Endothelial cell of umbilical vein (primary cell): Measurements from ENCODE around the gene ETV6. TPM values are rescaled to one million over a fixed set of nuclear protein-coding genes. Genes with fewer than 3 reads are reported as not detected.
A peak's percentile ranks its signal among the peaks of the same experiment; 100 is the strongest.

Experiments used
- BruUV-seq: library from RNA; stranded (reverse); fragments of 400-500 nt; replicated peaks from 2 replicates; lab custom pipeline; 2021; lab: Mats Ljungman, UMichigan
- CTCF ChIA-PET: fragments of 300-600, 350-600 bp; sonication (Branson Sonifier 250); formaldehyde crosslinking; loops from one replicate; lab custom pipeline; 2021; ENCODE audit warnings: antibody characterized with exemption, inconsistent platforms; lab: Charles Lee
- POLR2A ChIA-PET: fragments of 300-600, 350-600 bp; sonication (Branson Sonifier 250); formaldehyde crosslinking; loops from one replicate; lab custom pipeline; 2021; ENCODE audit warnings: antibody characterized with exemption, inconsistent platforms; lab: Charles Lee
- DNase-seq: peaks from one replicate; pipeline ENCODE4 v3.0.0-alpha.2; 2011; ENCODE audit warnings: low read depth, low spot score
- FAIRE-seq: peaks from 2 replicates; lab custom pipeline; 2011; peaks lifted over from hg19 to GRCh38; lab: Jason Lieb, UNC
- H2AFZ ChIP-seq: 2 replicates; pipeline ENCODE4 v1.6.0; 2012; ENCODE audit warnings: low read depth, low read length, control low read depth, inconsistent platforms
- H3K27ac ChIP-seq: 2 replicates; pipeline ENCODE4 v1.5.1; 2011; ENCODE audit warnings: low read depth, mild to moderate bottlenecking, control low read depth, low read length, moderate library complexity; ENCODE audit not compliant: insufficient read depth
- H3K27me3 ChIP-seq, 2 experiments: 2 replicates each; pipeline versions ENCODE4 v1.6.0 to v1.6.1; 2011; ENCODE audit warnings: low read length in 2 of 2, mixed read lengths in 1 of 2; ENCODE audit not compliant: control insufficient read depth in 2 of 2, insufficient read depth in 2 of 2
- H3K36me3 ChIP-seq, 2 experiments: 2 replicates in 1 of 2; 3 replicates in 1 of 2; pipeline ENCODE4 v1.5.1; 2011; ENCODE audit warnings: low read length in 2 of 2, mild to moderate bottlenecking in 1 of 2, moderate library complexity in 1 of 2; ENCODE audit not compliant: control insufficient read depth in 2 of 2, insufficient read depth in 2 of 2; ENCODE audit errors: extremely low read depth in 1 of 2
- H3K4me1 ChIP-seq: 3 replicates; pipeline ENCODE4 v1.5.1; 2011; ENCODE audit warnings: mild to moderate bottlenecking, low read length; ENCODE audit not compliant: control insufficient read depth, insufficient read depth; ENCODE audit errors: extremely low read depth
- H3K4me2 ChIP-seq: 2 replicates; pipeline ENCODE4 v1.6.1; 2011; ENCODE audit warnings: low read length, control low read depth, mixed read lengths; ENCODE audit not compliant: insufficient read depth
- H3K4me3 ChIP-seq, 3 experiments: fragments of 200-600 bp in 1 of 3; sonication (generic), shearing (Covaris generic) in 1 of 3; replicated peaks in 1 of 3; 2 replicates each; pipeline ENCODE4 v1.5.1; 2011 to 2016; ENCODE audit warnings: control low read depth in 3 of 3, low read length in 3 of 3, mild to moderate bottlenecking in 2 of 3, inconsistent platforms in 1 of 3, low read depth in 1 of 3, moderate library complexity in 1 of 3; ENCODE audit not compliant: insufficient read depth in 1 of 3
- H3K79me2 ChIP-seq: 2 replicates; pipeline ENCODE4 v1.6.0; 2012; ENCODE audit warnings: low read length, inconsistent platforms; ENCODE audit not compliant: control insufficient read depth, insufficient read depth
- H3K9ac ChIP-seq: replicated peaks from 2 replicates; pipeline ENCODE3; 2011; ENCODE audit warnings: low read length, control low read depth; ENCODE audit not compliant: insufficient read depth; ENCODE audit errors: extremely low read depth
- H3K9me1 ChIP-seq: replicated peaks from 3 replicates; pipeline ENCODE4 v1.6.0; 2011; ENCODE audit warnings: mild to moderate bottlenecking, low read length; ENCODE audit not compliant: control insufficient read depth, insufficient read depth; ENCODE audit errors: extremely low read depth
- H3K9me3 ChIP-seq: replicated peaks from 2 replicates; pipeline ENCODE4 v1.5.1; 2012; ENCODE audit warnings: low read length, inconsistent platforms; ENCODE audit not compliant: control insufficient read depth, insufficient read depth
- H4K20me1 ChIP-seq: replicated peaks from 2 replicates; pipeline ENCODE3; 2011; ENCODE audit warnings: mild to moderate bottlenecking, low read length; ENCODE audit not compliant: control insufficient read depth, insufficient read depth; ENCODE audit errors: extremely low read depth
- CTCF ChIP-seq, 2 donors: IDR thresholded peaks; 1 replicate in 1 of 2; 2 replicates in 1 of 2; pipeline ENCODE4 v1.5.1; 2011; ENCODE audit warnings: low read length in 2 of 2, mild to moderate bottlenecking in 2 of 2, moderate library complexity in 2 of 2, control low read depth in 1 of 2, inconsistent platforms in 1 of 2, low read depth in 1 of 2; ENCODE audit not compliant: insufficient read depth in 1 of 2; ENCODE audit errors: extremely low read depth in 1 of 2
- EZH2 ChIP-seq: IDR thresholded peaks from 2 replicates; pipeline ENCODE4 v1.6.1; 2012; ENCODE audit warnings: borderline replicate concordance, low read depth, mild to moderate bottlenecking, moderate library complexity, low read length, inconsistent platforms; ENCODE audit not compliant: severe bottlenecking
- FOS ChIP-seq: IDR thresholded peaks from 2 replicates; pipeline ENCODE4 v1.6.1; 2011; ENCODE audit warnings: mild to moderate bottlenecking, low read length, moderate library complexity, borderline replicate concordance; ENCODE audit not compliant: insufficient read depth
- GATA2 ChIP-seq: IDR thresholded peaks from 2 replicates; pipeline ENCODE4 v1.7.0; 2011; ENCODE audit warnings: low read depth, mild to moderate bottlenecking, moderate library complexity, mixed read lengths, low read length; ENCODE audit not compliant: insufficient read length, insufficient read depth
- JUN ChIP-seq: IDR thresholded peaks from 2 replicates; pipeline ENCODE4 v1.6.1; 2011; ENCODE audit warnings: borderline replicate concordance, low read depth; ENCODE audit not compliant: insufficient read length, insufficient read depth
- MAX ChIP-seq: IDR thresholded peaks from 2 replicates; pipeline ENCODE4 v1.6.1; 2011; ENCODE audit not compliant: insufficient read depth, insufficient read length
- MYC ChIP-seq: IDR thresholded peaks from one replicate; pipeline ENCODE4 v1.6.1; 2011; ENCODE audit warnings: mild to moderate bottlenecking, low read depth, low read length
- POLR2A ChIP-seq: IDR thresholded peaks from 2 replicates; pipeline ENCODE4 v1.6.1; 2012; ENCODE audit warnings: low read depth, mild to moderate bottlenecking, control low read depth, low read length
- POLR2AphosphoS5 ChIP-seq: IDR thresholded peaks from 2 replicates; pipeline ENCODE4 v1.6.1; 2012; ENCODE audit warnings: low read depth, mild to moderate bottlenecking, control low read depth, low read length, moderate library complexity; ENCODE audit not compliant: insufficient read depth
- dilution Hi-C: fragments of 300-500 bp; cut with MboI; formaldehyde crosslinking; loops from one replicate; pipeline ENCODE4 v1.15.0; 2019; ENCODE audit warnings: low sequenced_read_pairs; ENCODE audit not compliant: extremely low pct_ligation_motif_present
- intact Hi-C: fragments of 100-400 bp; cut with micrococcal nuclease; formaldehyde crosslinking; loops from one replicate; pipeline ENCODE4 v1.10.0; 2022
- polyA plus RNA-seq, 4 experiments: library from polyadenylated mRNA; depleted of rRNA in 3 of 4; stranded (reverse) in 3 of 4; unstranded in 1 of 4; fragments of >200 nt; gene quantifications; 2 replicates each; pipeline versions ENCODE4 v1.2.1 to v1.2.3, GENCODE V29; 2011 to 2012; ENCODE audit warnings: missing spikeins in 1 of 4
- total RNA-seq: library from RNA; stranded (reverse); gene quantifications from 2 replicates; pipeline ENCODE4 v1.2.3, GENCODE V29; 2021

Gene ETV6
- total and polyA plus RNA-seq, 2 donors (not counting 3 experiments of a cell fraction or from before 2014, with no cell fraction given): 15.9 to 57.1 TPM

- intact Hi-C loops: loop anchor here (1.0 kb wide), 1 partner anchor 410 kb away; no protein-coding TSS in a partner anchor
- Histone ChIP-seq H3K27ac (no peak overlapping the region), H3K79me2 (no peaks in the 10 kb centered on the region), H3K4me3 (no peak overlapping the region), H3K36me3 (no peaks in the 10 kb centered on the region), H3K4me2 (no peak overlapping the region), H3K9me3 (no peaks in the 10 kb centered on the region), H4K20me1 (no peaks in the 10 kb centered on the region), H3K27me3 (no peaks in the 10 kb centered on the region), H3K9ac (no peak overlapping the region), H3K9me1 (no peaks in the 10 kb centered on the region), H2AFZ (no peak overlapping the region), H3K4me1 (no peaks in the 10 kb centered on the region)
- POLR2A ChIA-PET: no interaction called here
- dilution Hi-C loops: no loop called here
- CTCF ChIA-PET: interaction anchor here (0.6 to 2.2 kb wide), 5 partner anchors 12 to 411 kb away, joined by 3 to 14 read pairs (median 4); no protein-coding TSS in a partner anchor
- DNase-seq (no peak), FAIRE-seq (no peak)
- no TSS peak for BruUV-seq
- no peak for TF ChIP-seq EZH2
- peak in 1 of 2 donors; percentile 8 for TF ChIP-seq CTCF (IDR thresholded peaks at IDR 0.05; ENCODE audit: extremely low read depth in 1 of 2, insufficient read depth in 1 of 2, low read depth in 1 of 2, low read length in 2 of 2)
Observed at GRCh38 chr12:11622876-11623281, 26.6 kb upstream of the ETV6 start.

- no peaks in the 10 kb centered on the region for H3K79me2 ChIP-seq
- no peaks in the 10 kb centered on the region for H3K27me3 ChIP-seq
- dilution Hi-C loops: no loop called here
- no peaks in the 10 kb centered on the region for H4K20me1 ChIP-seq
- no peak overlapping the region for H3K27ac ChIP-seq
- no peak overlapping the region for H3K4me3 ChIP-seq
- no peak overlapping the region for H3K4me2 ChIP-seq
- H3K9me3 ChIP-seq: no peaks in the 10 kb centered on the region
- CTCF ChIA-PET: interaction anchor here (0.6 to 2.2 kb wide), 7 partner anchors 9 to 410 kb away, joined by 3 to 14 read pairs (median 4); no protein-coding TSS in a partner anchor
- H3K9ac ChIP-seq: no peak overlapping the region
- H3K4me1 ChIP-seq: no peaks in the 10 kb centered on the region
- intact Hi-C loops: no loop called here
- no peak for TF ChIP-seq MAX
- no peak for TF ChIP-seq JUN
- TF ChIP-seq MYC: no peak
- no peak for TF ChIP-seq CTCF (IDR thresholded peaks at IDR 0.05; ENCODE audit: extremely low read depth in 1 of 2, insufficient read depth in 1 of 2, low read depth in 1 of 2, low read length in 2 of 2)
- no peak for TF ChIP-seq POLR2AphosphoS5
- no peak for TF ChIP-seq EZH2
- TF ChIP-seq GATA2: no peak
- no peak for TF ChIP-seq FOS
- TF ChIP-seq POLR2A: no peak
- no peak for FAIRE-seq
- H3K9me1 ChIP-seq: no peaks in the 10 kb centered on the region
- POLR2A ChIA-PET: no interaction called here
- no peak for DNase-seq
- BruUV-seq: no TSS peak
- no peaks in the 10 kb centered on the region for H3K36me3 ChIP-seq
- H2AFZ ChIP-seq: peak overlapping the region; percentile 3
Observed at GRCh38 chr12:11623382-11623781, 26.1 kb upstream of the ETV6 start.
